ENCODE results near the gene EZR.
A peak's percentile ranks its signal among the peaks of the same experiment; 100 is the strongest.

EZR gene

GRCh38 chr6:158817728-158818580 lies 1.2 kb downstream of the EZR start:
- peak; percentile 83 for DNase-seq (ENCODE audit: low spot score)

DNA sequence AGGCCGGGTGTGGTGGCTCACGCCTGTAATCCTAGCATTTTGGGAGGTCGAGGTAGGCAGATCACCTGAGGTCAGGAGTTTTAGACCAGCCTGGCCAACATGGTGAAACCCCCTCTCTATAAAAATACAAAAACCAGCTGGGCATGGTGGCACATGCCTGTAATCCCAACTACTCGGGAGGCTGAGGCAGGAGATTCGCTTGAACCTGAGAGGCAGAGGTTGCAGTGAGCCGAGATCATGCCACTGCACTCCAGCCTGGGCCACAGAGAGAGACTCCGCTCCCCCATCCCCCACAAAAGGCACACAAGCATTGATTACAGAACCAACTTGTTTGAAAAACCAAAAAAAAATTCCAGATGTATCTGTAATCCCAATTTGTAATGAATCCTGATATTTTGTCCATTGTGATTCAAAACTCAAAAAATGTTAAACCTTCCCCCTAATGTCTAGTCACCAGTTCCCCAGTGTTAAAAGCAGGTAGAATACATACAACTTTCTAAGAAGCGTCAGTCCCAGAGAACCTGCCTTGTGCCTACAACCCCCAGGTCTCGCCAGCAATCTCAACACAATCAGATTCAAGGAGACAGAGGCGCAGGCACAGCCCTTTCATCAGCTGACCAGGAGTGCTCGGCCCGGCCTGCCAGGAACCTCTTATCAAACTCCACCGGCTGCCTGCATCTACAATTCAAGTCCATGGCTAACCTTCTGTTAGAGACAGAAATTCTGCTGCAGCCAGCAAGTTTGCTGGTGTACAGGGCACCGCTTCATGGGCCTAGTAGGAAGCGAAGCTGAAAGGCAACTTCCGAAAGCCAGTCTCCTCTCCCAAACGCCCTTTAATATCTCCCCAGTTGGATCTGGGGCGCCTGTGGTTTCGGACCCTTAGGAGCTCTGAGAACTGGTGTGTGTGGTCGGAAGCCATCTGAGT lies 2.1 kb downstream of the EZR start:
- peak; percentile 21 for DNase-seq (ENCODE audit: low spot score)

GRCh38 chr6:158816329-158816728 lies 2.8 kb downstream of the EZR start:
- no peak for DNase-seq (ENCODE audit: low spot score)

- no peak for DNase-seq (ENCODE audit: low spot score)
These were observed 3.3 kb downstream of the EZR start for GRCh38 chr6:158815907-158816306.

GRCh38 chr6:158815379-158815724 lies 3.8 kb downstream of the EZR start:
- DNase-seq (ENCODE audit: low spot score) = no peak

- DNase-seq (ENCODE audit: low spot score) = no peak
These were observed 6.1 kb downstream of the EZR start for GRCh38 chr6:158813032-158813431.

- no peak for DNase-seq (ENCODE audit: low spot score)
These were observed 6.6 kb downstream of the EZR start for GRCh38 chr6:158812611-158813010.

DNA sequence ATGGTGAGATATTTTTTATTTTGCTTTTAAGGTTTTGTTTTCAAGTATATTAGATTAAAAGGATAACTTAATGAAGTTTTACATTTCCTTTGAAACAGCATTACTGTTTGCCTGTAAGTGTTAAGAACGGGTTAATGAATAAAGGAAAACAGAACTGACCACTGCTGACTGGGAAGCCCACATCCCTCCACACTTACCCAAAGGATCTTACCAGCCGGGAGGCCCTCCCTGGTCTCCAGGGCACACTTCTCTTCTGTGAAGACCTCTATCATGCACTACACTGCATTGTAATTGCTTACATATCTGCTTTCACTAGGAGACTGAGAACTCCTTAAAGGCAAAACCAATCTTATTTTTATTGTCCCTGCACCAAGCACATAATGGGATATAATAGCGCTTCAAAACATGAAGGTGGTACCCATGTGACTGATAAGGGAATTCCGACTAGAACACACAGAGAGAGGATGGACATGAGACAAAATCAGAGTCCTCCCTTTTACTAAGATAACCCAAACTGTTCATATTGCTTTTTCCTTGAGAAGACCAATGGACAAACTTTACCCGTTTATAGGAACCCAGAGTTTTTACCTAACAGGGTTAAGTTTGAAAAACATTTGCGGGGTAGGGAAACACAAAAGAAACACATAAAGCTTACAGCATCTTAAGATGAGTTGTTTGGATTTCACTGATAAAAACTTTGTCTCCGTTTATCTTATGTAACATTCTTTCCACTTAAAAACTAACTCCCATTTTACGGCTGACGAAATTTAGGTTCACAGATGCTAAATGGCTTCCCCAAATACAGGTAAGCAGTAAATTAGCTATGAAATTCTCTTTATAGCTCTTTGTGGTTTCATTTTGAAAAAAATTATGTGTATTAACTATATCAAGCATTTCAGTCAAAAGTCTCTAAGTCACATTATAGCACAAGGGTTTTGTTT lies 8.7 kb downstream of the EZR start:
- DNase-seq (ENCODE audit: low spot score) = no peak

DNA sequence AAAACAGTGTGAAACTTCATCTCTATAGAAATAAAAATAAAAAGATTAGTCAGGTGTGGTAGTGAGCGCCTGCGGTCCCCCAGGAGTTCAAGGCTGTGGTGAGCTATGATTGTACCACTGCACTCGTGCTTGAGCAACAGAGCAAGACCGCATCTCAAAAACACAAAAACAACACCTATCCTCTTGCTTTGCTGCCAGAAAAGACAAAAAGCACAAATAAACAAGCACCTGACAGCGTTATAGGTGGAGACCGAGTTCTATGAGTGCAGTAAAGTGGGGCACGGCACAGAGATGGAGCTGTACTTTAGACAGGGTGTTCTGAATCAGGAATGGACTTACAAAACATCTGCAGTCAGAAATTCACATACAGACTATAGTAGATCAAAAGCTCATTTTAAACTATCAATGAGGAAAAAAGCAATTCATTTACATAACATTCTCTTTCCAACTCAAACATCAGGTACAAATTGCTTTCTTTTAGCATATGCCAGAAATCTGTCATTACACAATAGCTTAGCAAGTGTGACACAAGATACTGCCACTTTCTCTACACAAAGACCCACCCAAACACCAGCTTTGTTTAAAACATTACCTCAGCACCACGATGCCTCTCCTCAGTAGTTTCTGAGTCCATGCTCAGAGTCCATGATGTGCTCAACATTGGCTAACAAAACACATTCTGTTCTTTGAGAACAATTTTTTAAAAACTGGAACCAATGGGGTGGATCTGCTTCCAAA lies 10.1 kb downstream of the EZR start:
- DNase-seq (ENCODE audit: low spot score) = no peak

- DNase-seq (ENCODE audit: low spot score) = no peak
These were observed 10.7 kb downstream of the EZR start for GRCh38 chr6:158808442-158808833.

DNA sequence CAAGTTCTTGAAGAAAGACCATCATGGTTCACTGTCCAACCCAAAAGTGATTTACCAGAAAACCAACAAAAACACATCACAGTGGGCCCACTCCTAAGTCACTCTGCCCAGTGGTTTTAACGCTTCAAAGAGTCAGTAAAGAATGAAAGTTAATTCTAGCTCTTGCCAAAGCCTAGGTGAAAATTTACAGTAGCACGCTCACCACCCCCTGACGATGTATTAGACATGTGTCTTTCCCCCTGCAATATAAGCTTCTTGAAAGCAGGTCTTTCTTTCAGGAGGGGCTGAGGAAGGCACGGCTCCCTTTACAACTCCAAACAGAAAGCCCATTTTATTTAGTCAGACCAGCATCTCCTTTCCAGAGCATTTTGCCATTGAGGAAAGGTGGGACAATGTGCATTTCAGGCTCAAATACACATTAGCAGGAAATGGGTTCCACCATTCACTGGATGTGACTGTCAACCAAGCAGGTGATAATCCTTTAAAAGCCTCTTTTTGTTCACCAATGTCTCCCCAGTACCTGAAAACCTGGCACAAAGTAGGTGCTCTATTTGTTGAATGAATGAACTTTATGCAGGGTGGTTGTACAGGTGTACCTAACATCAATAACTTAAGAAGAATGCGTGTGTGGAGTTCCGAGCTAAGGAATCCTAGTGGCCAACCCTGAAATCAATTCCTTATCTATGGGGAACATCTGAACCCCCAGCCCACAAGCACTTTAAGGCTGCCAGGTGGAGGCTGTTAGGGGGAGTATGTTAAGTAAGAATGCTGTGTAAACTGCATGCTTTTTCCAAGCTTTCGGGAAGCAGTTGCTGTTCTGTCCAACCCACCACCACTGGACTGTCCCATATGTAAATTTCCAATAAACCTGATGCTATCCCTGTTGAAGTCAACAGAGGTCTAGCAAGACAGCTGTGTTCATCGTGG lies 11.4 kb downstream of the EZR start:
- DNase-seq (ENCODE audit: low spot score) = no peak

DNA sequence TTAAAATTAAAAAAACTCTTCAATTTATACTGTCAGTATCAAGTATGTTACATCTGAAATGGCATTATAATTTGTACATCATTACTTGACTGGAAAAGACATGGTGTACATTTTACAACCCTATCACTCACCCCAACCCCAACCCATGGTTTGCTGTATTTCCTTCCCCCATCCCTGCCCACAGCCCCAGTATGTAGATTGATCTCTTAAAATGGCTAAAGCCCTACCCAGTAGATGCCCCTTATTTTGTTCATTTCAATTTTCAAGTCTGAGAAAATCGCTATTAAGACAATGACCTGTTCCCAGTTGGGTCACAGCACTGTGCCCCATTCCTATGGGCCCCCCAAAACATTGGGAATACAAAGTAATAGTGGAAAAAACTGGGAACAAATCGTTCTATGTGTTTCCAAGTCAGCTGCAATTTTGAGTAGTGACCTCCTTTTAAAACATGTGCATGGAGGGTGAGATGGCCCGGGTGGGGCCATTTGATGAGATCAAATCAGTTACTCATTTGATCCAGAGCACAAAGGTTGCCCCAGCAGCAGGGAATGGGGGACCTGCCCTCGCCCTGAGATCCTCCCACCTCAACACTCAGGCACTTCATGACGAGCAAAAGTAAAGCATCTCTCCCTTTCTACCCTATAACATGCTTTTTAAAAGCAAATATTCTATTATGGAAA lies 13.3 kb downstream of the EZR start:
- DNase-seq (ENCODE audit: low spot score) = no peak

- DNase-seq (ENCODE audit: low spot score) = no peak
These were observed 15.0 kb downstream of the EZR start for GRCh38 chr6:158804207-158804606.

DNA sequence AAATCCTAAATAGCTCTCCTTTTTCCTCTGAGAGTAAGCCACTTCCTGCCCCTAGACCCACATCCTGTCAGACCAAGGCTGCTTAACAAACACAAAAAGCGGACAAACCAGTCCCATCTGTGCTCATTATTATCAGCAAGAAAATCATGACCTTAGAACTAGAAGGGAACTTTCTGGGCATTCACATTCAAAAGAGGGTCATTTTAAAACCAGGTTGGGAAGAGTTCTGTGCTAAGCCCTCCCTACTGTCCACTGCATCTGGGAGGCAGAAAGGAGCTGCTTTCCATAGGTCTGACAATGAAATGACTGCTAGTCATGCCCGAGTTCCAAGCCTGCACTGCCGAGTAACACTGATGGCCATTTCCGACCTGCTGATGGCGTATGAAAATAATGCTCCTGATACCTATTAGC lies 15.4 kb downstream of the EZR start:
- peak; percentile 57 for DNase-seq (ENCODE audit: low spot score)

GRCh38 chr6:158801655-158802294 lies 17.4 kb downstream of the EZR start:
- no peak for DNase-seq (ENCODE audit: low spot score)

DNA sequence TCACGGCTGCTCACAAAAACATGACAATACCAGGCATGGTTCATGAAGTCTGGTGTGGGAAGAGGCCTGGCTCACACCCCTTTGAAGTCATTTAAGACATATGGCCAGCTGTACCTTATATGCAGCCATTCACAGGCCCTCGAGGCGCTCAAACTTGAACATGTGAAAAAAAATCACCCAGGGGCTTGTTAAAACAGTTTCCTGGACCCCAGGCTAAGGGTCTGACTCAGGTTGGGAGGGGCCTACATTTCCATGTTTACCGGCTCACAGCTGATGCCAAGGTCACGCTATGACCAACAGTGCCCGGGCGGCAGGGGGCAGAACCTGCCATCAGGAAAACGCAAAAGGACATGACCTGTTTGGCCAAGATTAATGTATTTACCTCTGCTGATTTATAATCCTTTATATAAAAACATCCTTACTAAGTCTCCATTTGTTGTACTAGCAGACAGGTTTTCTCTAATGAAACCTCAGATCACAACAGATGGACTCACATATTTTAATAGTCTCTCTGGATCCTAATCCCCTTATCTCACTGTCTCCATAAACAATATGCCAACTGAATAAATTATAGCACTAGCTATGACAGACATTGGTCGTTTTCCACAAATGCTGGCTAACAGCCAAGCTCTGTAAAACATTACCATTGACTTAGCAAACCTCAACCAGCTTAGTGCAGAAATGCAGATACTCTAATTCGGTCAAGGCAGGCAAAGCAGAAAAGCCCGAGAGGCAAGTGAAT lies 19.9 kb downstream of the EZR start:
- DNase-seq (ENCODE audit: low spot score) = no peak

DNA sequence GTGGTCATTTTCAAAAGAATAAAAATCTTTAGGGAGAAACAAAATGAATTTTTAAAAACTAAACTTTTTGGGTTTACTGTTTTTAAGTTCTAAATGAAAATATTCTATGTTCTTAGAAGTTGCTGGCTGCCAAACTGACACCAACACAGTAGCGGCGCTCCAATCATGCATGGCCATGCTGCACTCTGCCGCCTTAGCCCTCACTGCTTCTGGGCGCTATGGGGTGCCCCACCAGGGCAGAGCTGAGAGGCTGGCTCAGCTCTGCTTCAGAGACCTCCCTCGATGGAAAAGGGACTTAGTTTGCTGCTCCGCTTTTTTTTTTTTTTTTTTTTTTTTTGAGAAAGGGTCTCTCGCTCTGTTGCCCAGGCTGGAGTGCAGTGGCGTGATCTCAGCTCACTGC lies 20.9 kb downstream of the EZR start:
- DNase-seq (ENCODE audit: low spot score) = no peak
